ENCODE results near the gene GLI2.

The GLI2 gene

DNA sequence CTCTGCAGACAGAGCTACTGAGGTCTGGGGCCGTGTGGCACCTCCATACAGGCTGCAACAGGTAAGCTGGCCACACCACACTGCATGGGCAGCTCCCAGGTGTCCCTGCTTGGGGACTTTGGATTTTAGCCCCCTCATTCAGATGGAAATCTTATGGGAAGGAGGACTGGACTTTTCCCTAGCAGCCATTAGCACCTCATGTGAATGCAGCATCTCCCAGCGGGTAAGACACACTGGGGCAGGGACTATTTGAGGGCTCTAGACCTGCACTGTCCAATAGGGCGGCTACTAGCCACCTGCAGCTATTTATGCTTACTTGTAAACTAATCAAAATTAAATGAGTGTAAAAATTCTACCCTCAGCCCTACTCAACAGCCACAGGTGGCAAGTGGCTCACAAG, 34.2 kb upstream of the GLI2 start:
- Histone ChIP-seq H3K9me3 (ENCODE audit: control insufficient read depth, insufficient read depth, low read depth, low read length) (no peaks in the 10 kb centered on the region), H3K27ac (ENCODE audit: extremely low read depth, low read depth, low read length) (no peak overlapping the region), H3K36me3 (ENCODE audit: control insufficient read depth in 2 of 2, insufficient read depth in 1 of 2, low read length in 2 of 2) (no peaks in the 10 kb centered on the region), H3K4me1 (ENCODE audit: control insufficient read depth, insufficient read depth, low read length) (peaks cover 3% of the 10 kb centered on the region; the same call in 1 of the 2 replicates), H3K4me3 (ENCODE audit: low read depth, low read length) (no peak overlapping the region)
- CTCF ChIA-PET, result interaction anchor here (0.6 to 5.4 kb wide), 3 partner anchors 24 to 427 kb away, joined by 3 to 28 read pairs (median 3); no protein-coding TSS in a partner anchor
- POLR2A ChIA-PET, result interaction anchor here (1.0 kb wide), 1 partner anchor 36 kb away, joined by 3 read pairs; no protein-coding TSS in a partner anchor
- 0 out of 2 replicates have a peak, but pooled peaks have one; percentile 35 for TF ChIP-seq SCRT1 (tag by site-specific recombination; IDR thresholded peaks at IDR 0.05; ENCODE audit: borderline replicate concordance)
- TF ChIP-seq, protein P1, sequence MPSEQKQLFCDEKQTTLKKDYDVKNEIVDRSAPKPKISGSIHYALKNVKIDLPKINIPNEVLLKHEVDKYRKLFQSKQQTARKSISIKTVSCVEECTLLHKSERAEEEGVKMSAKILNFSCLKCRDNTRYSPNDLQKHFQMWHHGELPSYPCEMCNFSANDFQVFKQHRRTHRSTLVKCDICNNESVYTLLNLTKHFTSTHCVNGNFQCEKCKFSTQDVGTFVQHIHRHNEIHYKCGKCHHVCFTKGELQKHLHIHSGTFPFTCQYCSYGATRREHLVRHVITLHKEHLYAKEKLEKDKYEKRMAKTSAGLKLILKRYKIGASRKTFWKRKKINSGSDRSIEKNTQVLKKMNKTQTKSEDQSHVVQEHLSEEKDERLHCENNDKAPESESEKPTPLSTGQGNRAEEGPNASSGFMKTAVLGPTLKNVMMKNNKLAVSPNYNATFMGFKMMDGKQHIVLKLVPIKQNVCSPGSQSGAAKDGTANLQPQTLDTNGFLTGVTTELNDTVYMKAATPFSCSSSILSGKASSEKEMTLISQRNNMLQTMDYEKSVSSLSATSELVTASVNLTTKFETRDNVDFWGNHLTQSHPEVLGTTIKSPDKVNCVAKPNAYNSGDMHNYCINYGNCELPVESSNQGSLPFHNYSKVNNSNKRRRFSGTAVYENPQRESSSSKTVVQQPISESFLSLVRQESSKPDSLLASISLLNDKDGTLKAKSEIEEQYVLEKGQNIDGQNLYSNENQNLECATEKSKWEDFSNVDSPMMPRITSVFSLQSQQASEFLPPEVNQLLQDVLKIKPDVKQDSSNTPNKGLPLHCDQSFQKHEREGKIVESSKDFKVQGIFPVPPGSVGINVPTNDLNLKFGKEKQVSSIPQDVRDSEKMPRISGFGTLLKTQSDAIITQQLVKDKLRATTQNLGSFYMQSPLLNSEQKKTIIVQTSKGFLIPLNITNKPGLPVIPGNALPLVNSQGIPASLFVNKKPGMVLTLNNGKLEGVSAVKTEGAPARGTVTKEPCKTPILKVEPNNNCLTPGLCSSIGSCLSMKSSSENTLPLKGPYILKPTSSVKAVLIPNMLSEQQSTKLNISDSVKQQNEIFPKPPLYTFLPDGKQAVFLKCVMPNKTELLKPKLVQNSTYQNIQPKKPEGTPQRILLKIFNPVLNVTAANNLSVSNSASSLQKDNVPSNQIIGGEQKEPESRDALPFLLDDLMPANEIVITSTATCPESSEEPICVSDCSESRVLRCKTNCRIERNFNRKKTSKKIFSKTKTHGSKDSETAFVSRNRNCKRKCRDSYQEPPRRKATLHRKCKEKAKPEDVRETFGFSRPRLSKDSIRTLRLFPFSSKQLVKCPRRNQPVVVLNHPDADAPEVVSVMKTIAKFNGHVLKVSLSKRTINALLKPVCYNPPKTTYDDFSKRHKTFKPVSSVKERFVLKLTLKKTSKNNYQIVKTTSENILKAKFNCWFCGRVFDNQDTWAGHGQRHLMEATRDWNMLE (tag by site-specific recombination; conservative IDR thresholded peaks at IDR 0.05; ENCODE audit: low read depth), result no peak

DNA sequence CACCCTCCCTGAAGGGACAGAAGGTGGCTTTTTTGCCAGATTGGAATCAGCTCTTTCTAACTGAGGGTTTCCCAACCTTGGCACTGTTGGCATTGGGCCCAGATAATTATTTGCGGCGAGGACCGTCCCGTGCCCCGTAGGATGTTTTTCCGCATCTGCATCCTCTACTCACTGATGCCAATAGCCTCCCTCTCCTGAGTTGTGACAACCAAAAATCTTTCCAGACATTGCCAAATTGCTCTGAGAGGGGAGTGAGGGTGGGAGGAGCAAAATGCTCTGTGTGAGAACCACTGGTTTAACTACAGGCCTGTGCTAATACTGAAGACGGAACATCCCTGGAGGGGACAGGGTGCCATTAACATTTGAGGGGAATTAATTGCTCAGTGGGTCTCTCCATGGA, 33.6 kb upstream of the GLI2 start:
- Histone ChIP-seq H3K9me3 (ENCODE audit: control insufficient read depth, insufficient read depth, low read depth, low read length) (no peaks in the 10 kb centered on the region), H3K36me3 (ENCODE audit: control insufficient read depth in 2 of 2, insufficient read depth in 1 of 2, low read length in 2 of 2) (no peaks in the 10 kb centered on the region), H3K27ac (ENCODE audit: extremely low read depth, low read depth, low read length) (no peak overlapping the region), H3K4me1 (ENCODE audit: control insufficient read depth, insufficient read depth, low read length) (peaks cover 3% of the 10 kb centered on the region; the same call in 1 of the 2 replicates), H3K4me3 (ENCODE audit: low read depth, low read length) (no peak overlapping the region)
- ChIA-PET CTCF (interaction anchor here (5.4 kb wide), 1 partner anchor 369 kb away, joined by 28 read pairs; no protein-coding TSS in a partner anchor), POLR2A (no interaction called here)
- TF ChIP-seq ZNF571 (tag by site-specific recombination; IDR thresholded peaks at IDR 0.05) (no peak), ZNF621 (tag by site-specific recombination; IDR thresholded peaks at IDR 0.05) (no peak), EGR2 (tag by site-specific recombination; IDR thresholded peaks at IDR 0.05; ENCODE audit: low read depth) (no peak), ZNF544 (tag by site-specific recombination; IDR thresholded peaks at IDR 0.05) (no peak), ZNF146 (tag by site-specific recombination; IDR thresholded peaks at IDR 0.05) (no peak)
- TF ChIP-seq, protein P2, sequence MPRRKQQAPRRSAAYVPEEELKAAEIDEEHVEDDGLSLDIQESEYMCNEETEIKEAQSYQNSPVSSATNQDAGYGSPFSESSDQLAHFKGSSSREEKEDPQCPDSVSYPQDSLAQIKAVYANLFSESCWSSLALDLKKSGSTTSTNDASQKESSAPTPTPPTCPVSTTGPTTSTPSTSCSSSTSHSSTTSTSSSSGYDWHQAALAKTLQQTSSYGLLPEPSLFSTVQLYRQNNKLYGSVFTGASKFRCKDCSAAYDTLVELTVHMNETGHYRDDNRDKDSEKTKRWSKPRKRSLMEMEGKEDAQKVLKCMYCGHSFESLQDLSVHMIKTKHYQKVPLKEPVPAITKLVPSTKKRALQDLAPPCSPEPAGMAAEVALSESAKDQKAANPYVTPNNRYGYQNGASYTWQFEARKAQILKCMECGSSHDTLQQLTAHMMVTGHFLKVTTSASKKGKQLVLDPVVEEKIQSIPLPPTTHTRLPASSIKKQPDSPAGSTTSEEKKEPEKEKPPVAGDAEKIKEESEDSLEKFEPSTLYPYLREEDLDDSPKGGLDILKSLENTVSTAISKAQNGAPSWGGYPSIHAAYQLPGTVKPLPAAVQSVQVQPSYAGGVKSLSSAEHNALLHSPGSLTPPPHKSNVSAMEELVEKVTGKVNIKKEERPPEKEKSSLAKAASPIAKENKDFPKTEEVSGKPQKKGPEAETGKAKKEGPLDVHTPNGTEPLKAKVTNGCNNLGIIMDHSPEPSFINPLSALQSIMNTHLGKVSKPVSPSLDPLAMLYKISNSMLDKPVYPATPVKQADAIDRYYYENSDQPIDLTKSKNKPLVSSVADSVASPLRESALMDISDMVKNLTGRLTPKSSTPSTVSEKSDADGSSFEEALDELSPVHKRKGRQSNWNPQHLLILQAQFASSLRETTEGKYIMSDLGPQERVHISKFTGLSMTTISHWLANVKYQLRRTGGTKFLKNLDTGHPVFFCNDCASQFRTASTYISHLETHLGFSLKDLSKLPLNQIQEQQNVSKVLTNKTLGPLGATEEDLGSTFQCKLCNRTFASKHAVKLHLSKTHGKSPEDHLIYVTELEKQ (tag by site-specific recombination; IDR thresholded peaks at IDR 0.05; ENCODE audit: borderline replicate concordance), result no peak

DNA sequence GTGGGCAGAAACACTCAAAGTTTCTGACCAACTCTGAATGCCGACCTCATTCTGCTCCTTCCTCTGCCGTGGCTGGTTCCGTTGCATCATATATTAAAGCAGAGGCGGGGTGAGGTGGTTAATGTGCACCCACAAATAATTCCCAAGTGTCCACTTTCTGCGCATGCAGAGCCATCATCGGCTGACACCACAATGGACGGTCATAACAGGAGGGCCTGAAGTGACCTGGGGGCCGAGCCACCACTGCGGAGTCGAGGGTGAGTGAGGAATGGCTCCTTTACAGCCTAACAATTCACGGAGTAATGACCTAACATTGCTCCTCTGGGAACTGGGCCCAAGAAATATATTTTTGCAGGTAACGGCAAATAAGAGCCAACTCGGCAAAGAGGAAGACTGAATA, 32.9 kb upstream of the GLI2 start:
- peaks cover 3% of the 10 kb centered on the region; the same call in 1 of the 2 replicates for H3K4me1 ChIP-seq (ENCODE audit: control insufficient read depth, insufficient read depth, low read length)
- no peaks in the 10 kb centered on the region for H3K36me3 ChIP-seq (ENCODE audit: control insufficient read depth in 2 of 2, insufficient read depth in 1 of 2, low read length in 2 of 2)
- POLR2A ChIA-PET, result interaction anchor here (1.2 kb wide), 1 partner anchor 372 kb away, joined by 5 read pairs; no protein-coding TSS in a partner anchor
- no peaks in the 10 kb centered on the region for H3K9me3 ChIP-seq (ENCODE audit: control insufficient read depth, insufficient read depth, low read depth, low read length)
- CTCF ChIA-PET, result interaction anchor here (0.6 kb wide), 1 partner anchor 141 kb away, joined by 3 read pairs; no protein-coding TSS in a partner anchor
- no peak overlapping the region for H3K27ac ChIP-seq (ENCODE audit: extremely low read depth, low read depth, low read length)
- H3K4me3 ChIP-seq (ENCODE audit: low read depth, low read length), result no peak overlapping the region
- TF ChIP-seq ZNF560 (tag by site-specific recombination; IDR thresholded peaks at IDR 0.05; ENCODE audit: borderline replicate concordance) (no peak), IKZF3 (tag by site-specific recombination; IDR thresholded peaks at IDR 0.05) (no peak), ZNF843 (tag by site-specific recombination; IDR thresholded peaks at IDR 0.05) (no peak), ZNF121 (tag by site-specific recombination; IDR thresholded peaks at IDR 0.05) (no peak), FEZF1 (tag by site-specific recombination; IDR thresholded peaks at IDR 0.05) (no peak), ZNF658 (tag by site-specific recombination; IDR thresholded peaks at IDR 0.05) (no peak), WT1 (tag by site-specific recombination; IDR thresholded peaks at IDR 0.05) (no peak), ZNF366 (tag by site-specific recombination; conservative IDR thresholded peaks at IDR 0.05) (no peak), ZNF704 (tag by site-specific recombination; IDR thresholded peaks at IDR 0.05) (no peak), SALL2 (tag by site-specific recombination; IDR thresholded peaks at IDR 0.05; ENCODE audit: borderline replicate concordance) (no peak), ZNF16 (tag by site-specific recombination; IDR thresholded peaks at IDR 0.05; ENCODE audit: low read depth) (no peak), ZNF701 (tag by site-specific recombination; IDR thresholded peaks at IDR 0.05) (no peak)
- TF ChIP-seq, protein P3, sequence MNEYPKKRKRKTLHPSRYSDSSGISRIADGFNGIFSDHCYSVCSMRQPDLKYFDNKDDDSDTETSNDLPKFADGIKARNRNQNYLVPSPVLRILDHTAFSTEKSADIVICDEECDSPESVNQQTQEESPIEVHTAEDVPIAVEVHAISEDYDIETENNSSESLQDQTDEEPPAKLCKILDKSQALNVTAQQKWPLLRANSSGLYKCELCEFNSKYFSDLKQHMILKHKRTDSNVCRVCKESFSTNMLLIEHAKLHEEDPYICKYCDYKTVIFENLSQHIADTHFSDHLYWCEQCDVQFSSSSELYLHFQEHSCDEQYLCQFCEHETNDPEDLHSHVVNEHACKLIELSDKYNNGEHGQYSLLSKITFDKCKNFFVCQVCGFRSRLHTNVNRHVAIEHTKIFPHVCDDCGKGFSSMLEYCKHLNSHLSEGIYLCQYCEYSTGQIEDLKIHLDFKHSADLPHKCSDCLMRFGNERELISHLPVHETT (tag by site-specific recombination; IDR thresholded peaks at IDR 0.05), result no peak
